CD4-positive, alpha-beta T cell treated with Interleukin-4 for 4 hours (primary cell): Measurements from ENCODE around the gene NIPSNAP2.
"Not testable (repeated sequence)": the region's sequence is repeated elsewhere in the genome, so short reads cannot be mapped to it uniquely, and the experiment has no call there.

Experiments
- DNase-seq: peaks from one replicate; pipeline ENCODE4 v3.0.0-alpha.2; 2020

The NIPSNAP2 gene

DNA sequence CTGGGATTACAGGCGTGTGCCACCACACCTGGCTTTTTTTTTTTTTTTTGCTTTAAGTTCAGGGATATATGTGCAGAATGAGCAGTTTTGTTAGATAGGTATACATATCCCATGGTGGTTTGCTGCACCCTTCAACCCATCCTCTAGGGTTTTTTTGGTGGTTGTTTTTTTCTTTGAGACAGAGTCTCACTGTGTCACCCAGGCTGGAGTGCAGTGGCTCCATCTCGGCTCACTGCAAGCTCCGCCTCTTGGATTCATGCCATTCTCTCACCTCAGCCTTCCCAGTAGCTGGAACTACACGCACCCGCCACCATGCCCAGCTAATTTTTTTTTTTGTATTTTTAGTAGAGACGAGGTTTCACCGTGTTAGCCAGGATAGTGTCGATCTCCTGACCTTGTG lies 84.4 kb downstream of the NIPSNAP2 start:
- not testable (repeated sequence) for DNase-seq
